ENCODE measurements around the gene FRZB.
A peak's percentile ranks its signal among the peaks of the same experiment; 100 is the strongest.

The FRZB gene

DNA sequence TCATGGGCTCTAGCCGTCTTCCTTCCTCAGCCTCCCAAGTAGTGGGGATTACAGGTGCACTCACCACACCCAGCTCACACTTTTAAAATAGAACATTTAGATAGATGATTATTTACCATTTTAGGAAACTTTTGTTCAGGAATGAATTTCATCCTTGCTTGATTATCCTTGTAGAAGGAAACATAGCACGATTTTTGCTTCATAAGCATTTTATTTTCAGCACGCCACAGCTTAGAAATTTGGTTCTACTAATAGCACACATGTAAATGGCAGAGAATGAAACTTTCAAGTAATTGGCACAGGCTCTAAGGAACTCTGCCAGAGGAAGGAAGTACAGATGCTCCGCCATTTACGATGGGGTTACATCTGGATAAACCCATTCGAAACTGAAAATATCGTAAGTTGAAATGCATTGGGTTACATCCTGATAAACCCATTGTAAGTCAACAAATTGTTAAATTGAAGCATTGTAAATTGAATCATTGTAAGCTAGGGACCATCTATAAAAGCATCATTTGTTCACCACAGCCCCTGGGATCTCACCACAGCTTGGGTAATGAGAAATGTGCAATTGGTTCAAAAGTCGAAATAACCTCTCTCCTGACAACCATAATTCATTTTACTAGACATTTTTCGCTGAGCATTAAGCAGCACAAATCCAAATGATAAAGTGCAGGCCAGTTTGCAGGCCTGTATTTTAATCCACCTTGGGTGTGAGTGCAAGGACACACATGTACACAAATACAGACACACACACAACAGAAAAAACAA is 33.2 kb downstream of the FRZB start:
- DNase-seq, result no peak

DNA sequence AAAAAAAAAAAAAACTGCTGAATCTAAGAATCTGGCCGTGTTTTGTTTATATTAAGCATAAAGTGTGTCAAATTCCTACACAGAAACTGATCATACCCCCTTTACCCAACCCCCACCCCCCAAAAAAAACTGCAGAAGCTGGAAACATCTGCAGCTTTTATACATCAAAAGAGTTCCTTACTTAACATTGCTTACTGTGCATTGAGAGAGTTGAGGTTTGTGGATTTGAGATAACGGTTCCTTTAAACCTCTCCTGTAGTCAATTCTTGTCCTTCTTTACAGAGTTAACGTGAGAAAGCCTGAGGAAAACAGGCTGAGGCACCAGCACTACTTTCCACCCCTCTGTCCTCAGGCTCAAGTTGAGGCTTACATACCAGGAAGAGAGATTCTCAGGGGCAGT is 34.5 kb downstream of the FRZB start:
- DNase-seq, result no peak

DNA sequence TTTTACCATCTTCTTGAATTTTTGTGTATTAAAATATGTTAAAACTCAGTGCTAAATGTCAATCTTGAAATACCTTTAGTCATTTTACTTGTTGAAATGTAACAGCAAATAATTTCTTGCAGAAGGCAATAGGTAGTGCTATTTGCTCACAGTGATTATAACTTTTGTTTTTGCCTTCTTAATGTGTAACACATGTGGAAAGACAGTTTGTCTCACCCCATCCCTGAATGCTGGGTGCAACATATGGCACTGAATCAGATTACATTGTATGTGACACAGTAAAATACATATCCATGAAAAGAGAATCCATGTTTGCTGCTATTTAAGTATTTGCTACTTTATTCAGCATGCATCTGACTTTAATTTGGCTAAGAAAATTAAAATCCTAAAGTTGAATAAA is 35.3 kb downstream of the FRZB start:
- DNase-seq, result no peak

DNA sequence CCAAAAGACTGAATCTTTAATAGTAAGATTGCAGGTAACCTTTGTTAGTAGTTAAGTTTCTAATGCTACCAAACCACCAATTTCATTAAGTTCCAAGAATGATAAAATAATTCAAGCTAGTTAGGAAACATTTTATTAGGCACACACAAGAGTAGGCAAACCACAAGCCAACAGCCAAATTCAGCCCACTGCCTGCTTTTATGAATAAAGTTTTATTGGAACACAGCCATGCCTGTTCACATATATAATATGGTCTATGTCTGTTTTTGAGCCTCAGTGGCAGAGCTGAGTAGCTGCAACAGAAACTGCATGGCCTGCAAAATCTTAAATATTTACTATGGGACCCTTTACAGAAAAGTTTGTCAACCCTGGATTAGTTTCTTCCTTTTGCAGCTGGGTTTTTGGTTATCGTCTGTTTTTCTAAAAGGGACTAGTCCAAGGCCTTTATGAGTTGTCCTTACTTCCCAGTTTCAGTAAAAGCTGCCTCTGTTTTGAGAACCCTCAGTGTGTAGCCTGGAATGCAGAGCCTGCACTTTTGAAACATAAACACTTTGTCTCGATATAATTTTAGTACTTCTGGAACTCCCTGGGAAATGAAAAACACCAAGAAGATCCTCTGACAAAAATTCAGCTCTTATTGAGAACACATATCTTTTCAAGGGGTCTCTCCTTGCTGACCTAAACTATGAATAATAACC is 39.1 kb downstream of the FRZB start:
- DNase-seq, result no peak

DNA sequence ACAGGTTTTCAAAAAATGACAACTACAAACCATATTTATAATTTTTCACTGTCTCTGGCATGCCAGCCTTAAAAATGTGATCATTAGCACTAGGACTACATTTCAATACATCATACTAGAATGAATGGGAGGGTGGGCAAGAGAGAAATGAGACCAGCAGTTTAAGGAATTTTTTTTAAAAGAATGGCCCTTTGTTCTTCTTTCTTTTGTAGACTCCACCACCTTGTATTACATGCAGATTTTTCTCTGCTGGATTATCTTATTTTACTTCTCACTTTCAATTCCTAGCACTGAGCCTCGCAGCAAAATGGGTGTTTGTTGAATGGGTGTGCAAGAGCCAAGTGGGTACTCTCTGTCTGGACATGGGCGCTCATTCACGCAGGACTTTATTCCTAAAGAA is 39.9 kb downstream of the FRZB start:
- no peak for DNase-seq

DNA sequence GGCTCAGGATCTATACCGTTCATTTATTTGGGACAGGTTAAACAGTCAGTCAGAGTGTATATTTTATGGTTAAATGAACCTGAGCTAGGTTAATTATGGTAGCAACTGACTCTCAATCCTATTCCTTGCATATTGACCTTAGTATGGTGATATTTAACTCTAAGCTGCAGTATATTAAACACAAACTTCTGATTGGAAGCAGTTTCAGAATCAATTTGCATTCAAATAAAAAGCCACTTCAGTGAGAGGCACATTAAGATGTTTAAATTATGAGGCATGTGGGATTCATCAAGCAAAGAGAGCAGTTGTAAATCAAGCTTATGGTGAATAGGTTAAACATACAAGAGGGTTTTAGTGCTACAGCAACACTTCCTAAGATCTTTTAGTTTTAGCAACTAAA is 40.4 kb downstream of the FRZB start:
- no peak for DNase-seq

DNA sequence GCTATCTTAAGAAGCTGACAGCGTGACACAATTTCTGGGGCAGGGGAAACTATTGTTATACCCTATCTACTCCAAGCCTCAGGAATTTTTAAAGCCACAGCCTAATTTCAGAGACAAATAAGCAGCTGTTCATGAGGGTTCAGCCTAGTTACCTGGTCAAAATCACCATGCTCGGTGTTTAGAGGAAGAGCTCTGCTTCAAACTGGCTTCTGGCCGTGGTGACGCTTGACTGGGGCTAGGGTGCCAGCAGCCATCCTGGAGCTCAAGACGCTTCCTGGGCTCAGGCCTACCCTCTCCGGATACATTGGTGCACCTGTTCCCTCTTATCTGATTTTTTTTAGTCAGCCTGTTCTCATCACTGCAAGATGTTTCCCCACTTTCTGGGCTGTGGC is 41.7 kb downstream of the FRZB start:
- DNase-seq, result no peak

DNA sequence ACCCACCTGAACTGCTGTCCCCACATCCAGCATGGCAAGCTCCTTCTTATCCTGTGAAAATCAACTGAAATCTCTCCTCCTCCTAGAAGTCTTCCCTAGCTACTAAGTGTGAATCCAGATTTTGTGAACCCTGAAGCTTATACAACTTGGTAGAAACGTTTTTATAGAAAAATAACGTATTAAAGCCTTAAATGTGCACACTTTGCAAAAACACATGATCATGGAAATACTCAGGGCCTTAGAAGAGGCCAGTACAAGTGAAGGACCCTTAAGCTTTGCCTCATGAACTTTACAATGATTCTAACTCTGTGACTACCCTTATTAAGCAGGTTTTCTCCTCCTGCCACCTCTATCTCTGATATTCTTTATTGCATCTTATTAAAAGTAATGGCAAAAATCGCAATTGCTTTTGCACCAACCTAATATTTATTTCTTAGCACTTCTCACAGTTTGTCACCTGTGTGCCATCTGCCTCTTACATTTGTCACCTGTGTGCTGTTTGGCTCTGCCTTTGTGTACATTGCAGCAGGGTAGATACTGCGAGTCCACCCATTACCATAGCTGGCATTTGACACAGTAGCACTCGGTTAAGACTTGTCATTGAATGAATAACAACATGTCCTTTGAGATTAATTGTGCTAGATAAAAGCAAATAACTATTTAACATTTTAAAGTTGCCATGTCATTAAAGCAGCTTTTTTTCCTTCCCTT is 42.2 kb downstream of the FRZB start:
- no peak for DNase-seq

DNA sequence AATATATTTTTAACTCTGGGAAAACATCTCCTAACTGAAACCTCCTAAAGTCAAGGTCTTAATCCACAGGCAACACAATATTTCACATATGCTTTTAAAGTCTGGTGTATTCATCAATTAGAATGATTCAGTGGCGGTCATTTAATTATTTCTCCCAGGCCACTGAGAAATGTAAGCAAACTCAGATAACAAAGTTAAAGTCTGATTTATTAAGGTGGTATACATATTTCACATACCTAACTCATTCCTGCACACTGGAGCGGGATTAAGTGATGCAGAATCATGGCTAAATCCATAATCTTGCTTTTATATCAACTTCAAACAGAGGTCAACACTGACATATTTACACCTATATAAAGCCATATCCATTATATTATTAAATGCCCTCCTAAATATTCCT is 43.7 kb downstream of the FRZB start:
- no peak for DNase-seq

DNA sequence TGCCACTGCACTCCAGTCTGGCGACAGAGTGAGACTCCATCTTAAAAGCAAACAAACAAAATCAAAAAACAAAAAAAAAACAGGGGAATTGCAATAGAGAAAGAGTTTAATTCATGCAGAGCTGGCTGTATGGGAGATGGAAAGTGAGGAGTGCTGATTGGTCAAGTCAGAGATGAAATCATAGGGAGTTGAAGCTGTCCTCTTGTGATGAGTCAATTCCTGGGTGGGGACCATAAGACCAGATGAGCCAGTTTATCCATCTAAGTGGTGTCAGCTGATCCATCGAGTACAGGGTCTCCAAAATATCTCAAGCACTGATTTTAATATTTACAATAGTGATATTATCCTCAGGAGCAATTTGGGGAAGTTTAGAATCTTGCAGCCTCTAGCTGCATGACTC is 45.3 kb downstream of the FRZB start:
- no peak for DNase-seq

DNA sequence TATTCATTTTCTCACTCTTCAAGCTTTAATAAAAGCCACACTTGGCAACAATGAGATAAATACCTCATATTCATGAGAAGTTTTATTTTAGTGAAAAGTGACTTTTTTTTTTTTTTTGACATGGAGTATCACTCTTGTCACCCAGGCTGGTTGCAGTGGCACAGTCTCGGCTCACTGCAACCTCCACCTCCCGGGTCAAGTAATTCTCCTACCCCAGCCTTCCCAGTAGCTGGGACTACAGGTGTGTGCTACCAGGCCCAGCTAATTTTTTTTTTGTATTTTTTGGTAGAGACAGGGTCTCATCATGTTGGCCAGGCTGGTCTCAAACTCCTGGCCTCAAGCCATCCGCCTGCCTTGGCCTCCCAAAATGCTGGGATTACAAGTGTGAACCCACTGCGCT is 47.0 kb downstream of the FRZB start:
- no peak for DNase-seq

DNA sequence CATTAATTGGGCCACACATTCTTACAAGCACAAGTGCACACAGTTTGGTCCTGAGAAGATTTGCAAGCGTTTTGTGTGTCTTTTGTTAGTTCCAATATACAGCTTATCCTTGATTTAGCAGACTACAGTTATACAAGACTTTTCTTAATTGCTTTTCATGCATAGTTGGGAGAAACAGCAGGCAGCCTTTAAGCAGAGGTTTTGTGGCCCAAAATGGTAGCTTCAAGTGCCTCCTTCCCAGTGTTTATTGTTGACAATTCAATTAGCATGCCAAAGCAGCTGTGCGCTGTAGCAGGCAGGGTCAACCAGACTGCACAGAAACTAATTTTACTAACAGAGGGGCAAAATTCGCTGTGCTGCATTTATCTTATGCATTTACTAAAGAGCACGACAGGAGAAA is 47.5 kb downstream of the FRZB start:
- no peak for DNase-seq

DNA sequence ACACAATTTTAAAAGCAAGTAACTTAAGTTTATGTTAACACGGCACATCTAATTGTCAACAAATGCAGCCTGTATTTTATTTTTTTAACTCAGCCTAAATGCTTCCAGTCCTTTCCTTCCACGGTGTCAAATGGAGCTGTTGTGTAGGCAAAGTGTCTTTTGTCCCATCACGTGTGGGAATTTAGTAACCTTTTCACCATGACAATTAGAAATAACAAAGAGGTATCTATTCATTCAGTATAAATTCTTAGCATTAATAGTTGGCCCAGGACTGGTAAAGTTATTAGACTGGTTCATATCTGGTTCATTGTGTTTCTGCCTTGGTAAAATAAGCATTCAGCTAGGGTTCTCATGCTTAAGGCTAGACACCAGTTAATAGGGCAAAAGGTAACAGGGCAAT is 47.9 kb downstream of the FRZB start:
- no peak for DNase-seq

DNA sequence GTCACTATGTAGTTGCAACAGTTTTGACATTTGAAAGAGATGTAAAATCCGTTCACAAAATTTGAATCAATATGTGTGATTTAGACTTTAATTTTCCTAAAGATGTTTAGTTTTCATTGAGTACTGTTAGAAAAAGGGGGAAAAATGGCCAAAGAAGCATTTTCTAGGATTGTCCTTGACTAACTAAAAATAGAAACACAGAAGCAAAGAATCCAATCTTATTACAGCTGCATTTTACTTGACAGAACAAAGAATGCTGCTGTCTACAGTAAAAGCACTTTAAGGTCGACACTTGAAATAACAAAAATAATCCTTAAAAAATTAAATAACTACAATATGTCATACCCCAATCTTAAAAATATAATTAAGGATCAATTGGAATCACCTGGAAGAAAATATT is 48.9 kb downstream of the FRZB start:
- DNase-seq, result no peak

DNA sequence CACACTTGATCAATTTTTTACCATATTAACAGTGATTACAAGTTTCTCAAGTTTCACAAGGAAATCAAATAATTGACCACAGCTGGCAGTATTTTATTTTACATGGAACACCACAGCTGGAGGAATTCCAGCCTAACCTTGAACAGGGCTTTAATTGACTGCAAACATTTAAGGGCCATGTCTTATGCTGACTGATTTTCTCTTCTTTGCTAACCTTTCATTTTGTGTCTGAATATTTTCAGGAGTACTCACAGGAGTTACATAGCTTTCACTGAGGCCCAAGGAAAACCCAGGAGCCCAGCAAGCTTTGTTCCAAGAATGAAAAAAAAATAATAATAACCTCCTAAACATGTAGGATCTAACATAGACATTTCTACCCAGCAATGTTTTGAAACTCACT is 49.6 kb downstream of the FRZB start:
- DNase-seq, result no peak

DNA sequence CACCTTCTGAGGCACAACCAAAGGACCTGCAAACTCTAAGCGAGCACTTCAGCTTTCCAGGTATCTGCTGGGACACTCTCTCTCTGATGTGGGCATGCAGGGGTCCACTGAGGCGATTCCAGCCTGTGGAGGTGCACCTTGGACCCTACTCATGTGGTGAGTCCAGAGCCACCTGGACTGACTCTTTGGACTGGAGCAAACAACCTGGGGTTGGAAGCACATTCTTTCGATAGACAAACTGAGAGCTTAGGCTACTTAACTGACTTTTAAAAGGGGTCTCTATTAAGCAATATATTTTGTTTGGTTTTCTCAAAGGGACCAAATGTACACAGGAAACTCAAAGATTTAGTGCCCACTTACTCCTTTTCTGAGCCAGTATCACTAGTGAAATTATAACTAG is 51.6 kb downstream of the FRZB start:
- no peak for DNase-seq

DNA sequence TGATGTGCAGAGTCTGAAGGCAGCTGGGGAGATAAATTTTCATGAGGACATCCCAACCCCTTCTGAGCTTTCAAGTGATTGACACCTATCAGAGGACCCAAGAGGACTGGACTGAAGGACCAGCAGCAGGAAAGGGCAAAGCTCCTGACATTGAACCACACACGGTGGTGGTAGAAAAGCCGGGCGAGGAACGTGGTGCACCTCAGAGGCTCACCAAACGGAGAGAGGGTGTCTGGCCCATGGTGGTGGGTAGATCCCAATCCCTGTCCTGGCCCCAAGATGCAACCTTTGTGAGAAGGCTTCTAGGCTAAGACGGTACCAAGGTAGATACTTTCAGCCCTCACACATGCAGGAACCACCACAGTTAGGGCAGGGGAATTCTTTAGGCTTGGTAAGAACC is 52.1 kb downstream of the FRZB start:
- DNase-seq, result no peak

DNA sequence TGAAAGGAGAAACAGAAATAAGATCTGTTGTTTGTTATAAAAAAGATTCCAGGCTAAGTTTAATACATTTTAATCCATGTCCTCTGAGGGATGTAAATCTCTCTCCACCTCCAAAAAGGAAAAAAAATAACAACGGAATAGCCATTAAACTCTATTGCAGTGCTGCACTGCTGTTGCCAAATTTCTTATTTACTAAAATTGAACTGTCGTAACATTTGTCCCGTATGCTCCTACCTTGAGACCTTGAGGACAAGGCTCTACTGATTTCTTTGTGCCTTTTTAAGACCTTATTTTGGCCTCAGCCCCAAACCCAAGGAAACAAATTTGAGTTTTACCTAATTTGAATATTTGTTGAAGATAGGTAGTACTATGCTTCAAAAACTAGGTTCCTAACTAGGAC is 56.4 kb downstream of the FRZB start:
- DNase-seq, result no peak

DNA sequence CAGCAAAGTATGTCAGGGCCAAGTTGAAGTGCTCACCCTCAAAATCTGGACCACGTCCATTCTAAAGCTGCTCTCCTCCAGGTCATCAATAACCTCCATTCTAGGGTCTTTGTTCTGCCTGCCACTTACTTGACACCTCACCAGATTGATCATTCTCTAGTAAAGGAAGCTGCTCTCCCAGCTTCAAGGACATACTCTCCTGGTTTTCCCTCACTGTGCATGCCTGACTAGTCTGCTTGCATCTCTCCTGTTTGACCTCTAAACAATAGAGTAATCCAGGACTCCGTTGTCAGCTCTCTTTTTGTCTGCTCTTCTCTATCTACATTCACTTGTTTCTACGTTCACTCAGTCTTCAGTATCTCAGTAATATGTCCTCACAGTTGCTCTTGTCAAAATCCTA is 59.1 kb downstream of the FRZB start:
- no peak for DNase-seq

DNA sequence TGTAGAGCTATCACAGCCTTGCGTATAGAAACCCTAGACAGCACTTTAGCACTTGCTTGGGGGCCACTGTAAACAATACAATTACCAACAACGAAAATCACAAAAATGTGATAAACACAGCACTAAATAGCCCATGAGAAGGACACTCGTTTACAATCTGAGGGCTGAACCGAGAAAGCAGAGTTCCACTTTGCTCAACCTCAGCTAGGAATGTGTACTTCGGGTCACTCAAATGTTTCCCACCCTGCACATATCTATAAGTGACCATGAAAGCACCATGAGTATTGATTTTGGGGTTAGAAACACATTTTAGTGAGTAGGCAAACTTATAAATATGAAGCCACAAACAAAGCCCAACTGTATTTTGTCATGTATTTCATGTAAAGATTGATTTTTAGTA is 62.3 kb downstream of the FRZB start:
- no peak for DNase-seq

DNA sequence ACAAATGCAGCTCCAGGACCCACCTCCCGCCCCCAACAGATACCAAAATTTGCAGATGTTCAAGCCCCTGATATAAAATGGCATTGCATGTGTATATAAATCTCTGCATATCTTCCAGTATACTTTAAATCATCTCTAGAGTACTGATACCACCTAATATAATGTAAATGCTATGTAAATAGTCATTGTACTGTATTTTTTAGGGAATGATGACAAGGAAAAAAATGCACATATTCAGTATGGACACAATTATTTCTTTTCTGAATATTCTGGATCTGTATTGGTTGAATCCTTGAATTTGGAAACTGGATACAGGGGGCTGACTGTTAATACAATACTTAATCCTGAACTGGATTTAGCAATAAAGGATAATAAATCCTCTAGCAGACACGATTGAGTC is 67.7 kb downstream of the FRZB start:
- DNase-seq, result no peak

DNA sequence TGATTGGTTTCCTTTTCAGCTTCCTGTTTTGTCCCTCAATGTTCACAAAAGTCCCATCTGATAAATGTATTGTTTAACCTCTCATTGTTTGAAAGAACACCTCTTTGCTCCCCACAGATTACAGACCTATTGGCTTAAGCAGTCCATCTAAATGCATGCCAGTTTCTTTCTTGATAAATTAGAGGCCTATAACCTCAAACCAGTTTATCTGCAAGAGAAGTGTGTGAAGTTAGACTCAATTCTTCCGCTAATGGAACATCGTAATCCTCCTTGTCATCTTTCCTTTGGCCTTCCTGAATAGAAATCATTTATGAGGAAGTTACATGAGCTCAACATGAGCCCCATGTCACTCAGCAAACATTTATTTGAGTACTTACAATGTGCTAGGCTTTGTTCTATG is 74.0 kb downstream of the FRZB start:
- DNase-seq, result no peak

DNA sequence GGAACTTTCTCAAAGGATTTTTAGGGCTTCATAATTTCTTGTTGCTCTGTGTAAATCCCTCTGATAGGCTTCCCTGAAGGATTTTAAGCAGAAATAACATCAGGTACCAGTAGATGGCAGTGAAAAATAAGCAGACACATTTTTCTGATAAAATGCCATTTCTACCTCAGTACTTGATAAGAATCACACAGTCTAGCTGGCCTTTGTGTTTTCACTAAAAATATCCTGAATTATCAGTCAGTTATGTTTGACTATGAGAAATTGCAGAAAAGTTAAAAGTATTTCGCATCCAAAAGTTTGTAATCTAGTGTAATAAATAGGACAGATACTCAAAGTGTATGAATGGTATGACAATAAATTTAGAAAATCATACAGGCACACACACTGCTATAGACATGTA is 81.7 kb downstream of the FRZB start:
- peak in 1 of 5 experiments; percentile 14 for DNase-seq

DNA sequence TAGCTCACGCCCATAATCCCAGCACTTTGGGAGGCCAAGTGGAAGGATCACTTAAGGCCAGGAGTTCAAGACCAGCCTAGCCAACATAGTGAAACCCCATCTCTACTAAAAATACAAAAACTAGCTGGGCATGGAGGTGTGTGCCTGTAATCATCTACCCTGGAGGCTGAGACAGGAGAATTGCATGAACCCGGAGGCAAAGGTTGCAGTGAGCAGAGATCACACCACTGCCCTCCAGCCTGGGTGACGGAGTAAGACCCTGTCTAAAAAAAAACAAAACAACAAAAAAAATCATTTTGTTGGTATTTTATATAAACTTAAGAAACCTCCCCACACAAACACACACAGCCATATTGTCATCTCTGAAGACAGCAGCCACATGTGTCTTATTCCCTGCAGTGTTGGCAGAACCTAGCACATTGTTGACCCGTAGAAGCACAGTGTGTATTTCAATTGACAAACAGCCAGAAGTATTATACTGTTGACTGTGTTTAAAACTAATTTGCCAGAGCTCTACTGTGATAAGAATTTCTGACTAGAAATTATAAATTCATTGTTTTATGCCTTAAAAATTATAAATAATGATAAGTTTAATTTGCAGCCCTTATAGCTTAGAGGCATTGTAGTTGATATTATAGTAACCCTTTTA is 82.3 kb downstream of the FRZB start:
- DNase-seq, result no peak

All from T-helper 2 cell (primary cell).